ENCODE data around the gene FUT3.

GRCh38 chr19:5803752-5804515 lies 47.3 kb downstream of the FUT3 start:
- TF ChIP-seq CTCF (IDR thresholded peaks at IDR 0.05) (no peak), POLR2A (IDR thresholded peaks at IDR 0.05) (no peak)

All from lower leg skin (tissue), 3 donors.